Keratinocyte (primary cell): Measurements from ENCODE around the gene TXNL1.

Experiments used
- CTCF ChIP-seq, 3 experiments: IDR thresholded peaks in 1 of 3; conservative IDR thresholded peaks in 1 of 3; optimal IDR thresholded peaks in 1 of 3; 2 replicates in 2 of 3; 3 replicates in 1 of 3; pipeline versions ENCODE3 to v1.5.1; 2011; ENCODE audit warnings: low read length in 3 of 3, mild to moderate bottlenecking in 3 of 3, moderate library complexity in 2 of 3, control low read depth in 1 of 3, inconsistent platforms in 1 of 3; ENCODE audit not compliant: insufficient read depth in 2 of 3; ENCODE audit errors: extremely low read depth in 1 of 3
- EZH2 ChIP-seq: IDR thresholded peaks from one replicate; pipeline ENCODE4 v1.6.1; 2012; ENCODE audit warnings: inconsistent platforms, mild to moderate bottlenecking, low read length, moderate library complexity

GRCh38 chr18:56550121-56550520 lies 88.3 kb downstream of the TXNL1 start:
- TF ChIP-seq CTCF (optimal IDR thresholded peaks at IDR 0.05 in 1 of 3, IDR thresholded peaks at IDR 0.05 in 1 of 3, conservative IDR thresholded peaks at IDR 0.05 in 1 of 3; ENCODE audit: extremely low read depth in 1 of 3, insufficient read depth in 2 of 3, low read length in 3 of 3) (no peak), EZH2 (no peak)
